ENCODE results near the gene SCRT2. TPM values are rescaled to one million over a fixed set of nuclear protein-coding genes. Genes with fewer than 3 reads are reported as not detected.

SCRT2 gene
- total and polyA plus RNA-seq, 4 donors = not detected

- Histone ChIP-seq H3K27me3 (ENCODE audit: control insufficient read depth in 4 of 4, insufficient read depth in 4 of 4, low read length in 3 of 4) (no peaks in the 10 kb centered on the region), H3K36me3 (ENCODE audit: control insufficient read depth in 4 of 4, insufficient read depth in 3 of 4, low read depth in 1 of 4, low read length in 3 of 4) (no peaks in the 10 kb centered on the region), H3K9me3 (ENCODE audit: control insufficient read depth in 4 of 4, low read length in 3 of 4) (no peaks in the 10 kb centered on the region), H3K4me1 (ENCODE audit: control insufficient read depth in 4 of 4, insufficient read depth in 4 of 4, low read length in 3 of 4) (peaks cover 0 to 6% (median 5%) of the 10 kb centered on the region in 4 donors), H3K27ac (ENCODE audit: low read depth in 1 of 2, low read length in 2 of 2) (no peak overlapping the region), H3K4me3 (ENCODE audit: low read depth in 1 of 3, low read length in 3 of 3) (no peak overlapping the region), H3K9ac (ENCODE audit: low read depth in 1 of 2, low read length in 2 of 2) (no peak overlapping the region)
- no peak for DNase-seq (ENCODE audit: low spot score)
- WGBS = 69% methylated on average over 11 of the region's 11 CpGs
- TF ChIP-seq EGR1 (IDR thresholded peaks at IDR 0.05; ENCODE audit: low read depth in 2 of 2) (no peak), REST (IDR thresholded peaks at IDR 0.05) (no peak), HNF4A (conservative IDR thresholded peaks at IDR 0.05) (no peak)
- TF ChIP-seq, protein P1, sequence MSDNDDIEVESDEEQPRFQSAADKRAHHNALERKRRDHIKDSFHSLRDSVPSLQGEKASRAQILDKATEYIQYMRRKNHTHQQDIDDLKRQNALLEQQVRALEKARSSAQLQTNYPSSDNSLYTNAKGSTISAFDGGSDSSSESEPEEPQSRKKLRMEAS (IDR thresholded peaks at IDR 0.05) = no peak
Observed at GRCh38 chr20:640674-641515, 34.7 kb downstream of the SCRT2 start.

- no peaks in the 10 kb centered on the region for H3K36me3 ChIP-seq (ENCODE audit: control insufficient read depth in 4 of 4, insufficient read depth in 3 of 4, low read depth in 1 of 4, low read length in 3 of 4)
- no peaks in the 10 kb centered on the region for H3K9me3 ChIP-seq (ENCODE audit: control insufficient read depth in 4 of 4, low read length in 3 of 4)
- TF ChIP-seq GABPA (IDR thresholded peaks at IDR 0.05 in 1 of 2, conservative IDR thresholded peaks at IDR 0.05 in 1 of 2) = no peak
- no peak for TF ChIP-seq YY1 (IDR thresholded peaks at IDR 0.05)
- no peak for TF ChIP-seq RAD21 (IDR thresholded peaks at IDR 0.05)
- no peak for TF ChIP-seq TAF1 (conservative IDR thresholded peaks at IDR 0.05)
- no peak for TF ChIP-seq HNF4A (conservative IDR thresholded peaks at IDR 0.05)
- TF ChIP-seq REST (IDR thresholded peaks at IDR 0.05) = no peak
- TF ChIP-seq, protein P1 (IDR thresholded peaks at IDR 0.05) = no peak
- no peak for TF ChIP-seq SP1 (IDR thresholded peaks at IDR 0.05)
- TF ChIP-seq EGR1 (IDR thresholded peaks at IDR 0.05; ENCODE audit: low read depth in 2 of 2) = no peak
- TF ChIP-seq NR2F2 (IDR thresholded peaks at IDR 0.05) = no peak
- no peak for TF ChIP-seq JUND (IDR thresholded peaks at IDR 0.05)
- no peak for TF ChIP-seq FOXA2 (IDR thresholded peaks at IDR 0.05)
- no peak for TF ChIP-seq FOXA1 (IDR thresholded peaks at IDR 0.05)
- no peak overlapping the region for H3K9ac ChIP-seq (ENCODE audit: low read depth in 1 of 2, low read length in 2 of 2)
- WGBS = 80% methylated on average over 1 of the region's 1 CpG
- no peak overlapping the region for H3K4me3 ChIP-seq (ENCODE audit: low read depth in 1 of 3, low read length in 3 of 3)
- no peaks in the 10 kb centered on the region for H3K4me1 ChIP-seq (ENCODE audit: control insufficient read depth in 4 of 4, insufficient read depth in 4 of 4, low read length in 3 of 4)
- DNase-seq (ENCODE audit: low spot score) = no peak
- no peaks in the 10 kb centered on the region for H3K27me3 ChIP-seq (ENCODE audit: control insufficient read depth in 4 of 4, insufficient read depth in 4 of 4, low read length in 3 of 4)
- no peak overlapping the region for H3K27ac ChIP-seq (ENCODE audit: low read depth in 1 of 2, low read length in 2 of 2)
Observed at GRCh38 chr20:638579-638978, 37.0 kb downstream of the SCRT2 start.

All from liver (tissue), 9 donors.